Measurements from ENCODE around the gene OR51F2. TPM values are rescaled to one million over a fixed set of nuclear protein-coding genes. Genes with fewer than 3 reads are reported as not detected.

The OR51F2 gene
- not detected in 2 replicates for total RNA-seq (2014; rRNA removed; shearing (Covaris generic))

GRCh38 chr11:4821021-4821420 lies at the start of gene OR51F2:
TSS of gene OR51F2 (plus strand) at chr11:4821321. CDS start at chr11:4821422, 101 bp downstream.

GRCh38 chr11:4804280-4804679 lies 16.8 kb upstream of the OR51F2 start, which contains the start of gene OR52R1:
TSS of gene OR52R1 (minus strand) at chr11:4804380. CDS start at chr11:4804380, 0 bp downstream.

GRCh38 chr11:4848908-4849532 lies 27.9 kb downstream of the OR51F2 start, which contains the start of gene OR51S1:
TSS of gene OR51S1 (minus strand) at chr11:4849208. CDS start at chr11:4849208, 0 bp downstream.

Other genes starting within 250 kb of the OR51F2 start
- gene OR52I2, start 239.6 kb upstream of the OR51F2 start, total RNA-seq (2014; rRNA removed; shearing (Covaris generic)) = not detected in 2 replicates
- not detected in 2 replicates for gene OR52I1, start 227.3 kb upstream of the OR51F2 start, total RNA-seq (2014; rRNA removed; shearing (Covaris generic))
- 5.7 and 8.7 TPM in 2 replicates for gene TRIM68, start 213.1 kb upstream of the OR51F2 start, total RNA-seq (2014; rRNA removed; shearing (Covaris generic))
- gene OR51D1, start 183.8 kb upstream of the OR51F2 start, total RNA-seq (2014; rRNA removed; shearing (Covaris generic)) = not detected in 2 replicates
- not detected in 2 replicates for gene OR51E1, start 177.3 kb upstream of the OR51F2 start, total RNA-seq (2014; rRNA removed; shearing (Covaris generic))
- gene OR51E2, start 123.5 kb upstream of the OR51F2 start, total RNA-seq (2014; rRNA removed; shearing (Covaris generic)) = 0.05 TPM in 1 of 2 replicates, not detected in the other
- not detected in 2 replicates for gene MMP26, start 116.5 kb upstream of the OR51F2 start, total RNA-seq (2014; rRNA removed; shearing (Covaris generic))
- not detected in 2 replicates for gene OR51F1, start 51.4 kb upstream of the OR51F2 start, total RNA-seq (2014; rRNA removed; shearing (Covaris generic))
- gene OR52R1, start 16.9 kb upstream of the OR51F2 start, total RNA-seq (2014; rRNA removed; shearing (Covaris generic)) = not detected in 2 replicates
- gene OR51S1, start 27.9 kb downstream of the OR51F2 start, total RNA-seq (2014; rRNA removed; shearing (Covaris generic)) = not detected in 2 replicates
- gene OR51T1, start 60.6 kb downstream of the OR51F2 start, total RNA-seq (2014; rRNA removed; shearing (Covaris generic)) = not detected in 2 replicates
- not detected in 2 replicates for gene OR51A7, start 82.5 kb downstream of the OR51F2 start, total RNA-seq (2014; rRNA removed; shearing (Covaris generic))
- gene OR51G2, start 98.0 kb downstream of the OR51F2 start, total RNA-seq (2014; rRNA removed; shearing (Covaris generic)) = not detected in 2 replicates
- gene OR51G1, start 103.0 kb downstream of the OR51F2 start, total RNA-seq (2014; rRNA removed; shearing (Covaris generic)) = not detected in 2 replicates
- not detected in 2 replicates for gene OR51A4, start 126.3 kb downstream of the OR51F2 start, total RNA-seq (2014; rRNA removed; shearing (Covaris generic))
- not detected in 2 replicates for gene OR51A2, start 134.4 kb downstream of the OR51F2 start, total RNA-seq (2014; rRNA removed; shearing (Covaris generic))
- gene OR51L1, start 173.5 kb downstream of the OR51F2 start, total RNA-seq (2014; rRNA removed; shearing (Covaris generic)) = not detected in 2 replicates
- not detected in 2 replicates for gene OR52J3, start 225.2 kb downstream of the OR51F2 start, total RNA-seq (2014; rRNA removed; shearing (Covaris generic))
- gene OR52E2, start 238.3 kb downstream of the OR51F2 start, total RNA-seq (2014; rRNA removed; shearing (Covaris generic)) = not detected in 2 replicates
- not detected in 2 replicates for gene OR52E1, start 248.3 kb downstream of the OR51F2 start, total RNA-seq (2014; rRNA removed; shearing (Covaris generic))

Measured in A375 (cell line).